ENCODE data around the gene GPX4. TPM values are rescaled to one million over a fixed set of nuclear protein-coding genes. Genes with fewer than 3 reads are reported as not detected.

GPX4 gene
- total and polyA plus RNA-seq, 2 of the 13 experiments (the other 11 are each of a cell fraction or from before 2014, with no cell fraction given): 535 to 613 TPM

GRCh38 chr19:1065606-1066109 is 38.1 kb upstream of the GPX4 start (continued):
- no peak for TF ChIP-seq CBFB (CRISPR knock-in tag; IDR thresholded peaks at IDR 0.05)
- no peak for TF ChIP-seq ARNT (IDR thresholded peaks at IDR 0.05)
- no peak for TF ChIP-seq REXO4 (CRISPR knock-in tag; IDR thresholded peaks at IDR 0.05; ENCODE audit: borderline replicate concordance)
- TF ChIP-seq TFDP2 (CRISPR knock-in tag; IDR thresholded peaks at IDR 0.05): no peak
- TF ChIP-seq ETS1 (CRISPR knock-in tag; IDR thresholded peaks at IDR 0.05): no peak
- no peak for TF ChIP-seq TERF1 (CRISPR knock-in tag; IDR thresholded peaks at IDR 0.05)
- TF ChIP-seq PHB2 (IDR thresholded peaks at IDR 0.05; ENCODE audit: partially characterized antibody): no peak
- TF ChIP-seq TBX3 (IDR thresholded peaks at IDR 0.05; ENCODE audit: borderline replicate concordance): no peak
- TF ChIP-seq JUND (CRISPR knock-in tag; IDR thresholded peaks at IDR 0.05): peak; percentile 60; the same call in 1 of the 2 replicates
- TF ChIP-seq ZNF263 (CRISPR knock-in tag; IDR thresholded peaks at IDR 0.05): no peak
- no peak for TF ChIP-seq E2F2 (CRISPR knock-in tag; IDR thresholded peaks at IDR 0.05; ENCODE audit: borderline replicate concordance)
- TF ChIP-seq GATAD1 (CRISPR knock-in tag; IDR thresholded peaks at IDR 0.05): no peak
- TF ChIP-seq CREB3 (CRISPR knock-in tag; IDR thresholded peaks at IDR 0.05): no peak
- TF ChIP-seq ATF3 (CRISPR knock-in tag; IDR thresholded peaks at IDR 0.05): peak; percentile 59; the same call in 1 of the 2 replicates
- 0 out of 2 replicates have a peak, but pooled peaks have one; percentile 48 for TF ChIP-seq CAMTA2 (CRISPR knock-in tag; IDR thresholded peaks at IDR 0.05; ENCODE audit: borderline replicate concordance)
- no peak for TF ChIP-seq ZZZ3 (CRISPR knock-in tag; IDR thresholded peaks at IDR 0.05; ENCODE audit: borderline replicate concordance)
- TF ChIP-seq HNRNPK (IDR thresholded peaks at IDR 0.05; ENCODE audit: low read depth, low read length, poor library complexity, severe bottlenecking): no peak
- peak; percentile 6; the same call in 1 of the 2 replicates for TF ChIP-seq ARID4A (CRISPR knock-in tag; IDR thresholded peaks at IDR 0.05; ENCODE audit: borderline replicate concordance)
- TF ChIP-seq ZFX (CRISPR knock-in tag; IDR thresholded peaks at IDR 0.05; ENCODE audit: low read depth): no peak; the same call in none of the 2 replicates
- TF ChIP-seq PPARG (CRISPR knock-in tag; conservative IDR thresholded peaks at IDR 0.05): no peak
